Measurements from ENCODE around the gene TWIST2.

TWIST2 gene

GRCh38 chr2:238941262-238941792, 93.4 kb downstream of the TWIST2 start:
- no peak for DNase-seq (ENCODE audit: low spot score)

GRCh38 chr2:238942080-238942725, 94.3 kb downstream of the TWIST2 start:
- DNase-seq (ENCODE audit: low spot score), result no peak

GRCh38 chr2:238942726-238943300, 94.9 kb downstream of the TWIST2 start:
- no peak for DNase-seq (ENCODE audit: low spot score)

GRCh38 chr2:238943338-238944067, 95.6 kb downstream of the TWIST2 start:
- DNase-seq (ENCODE audit: low spot score), result no peak

- peak; percentile 70 for DNase-seq (ENCODE audit: low spot score)
Measured at GRCh38 chr2:238945433-238946150, 97.7 kb downstream of the TWIST2 start.

- no peak for DNase-seq (ENCODE audit: low spot score)
Measured at GRCh38 chr2:238946318-238947242, 98.7 kb downstream of the TWIST2 start.

- DNase-seq (ENCODE audit: low spot score), result no peak
Measured at GRCh38 chr2:238947243-238947760, 99.4 kb downstream of the TWIST2 start.

- peak; percentile 88 for DNase-seq (ENCODE audit: low spot score)
Measured at GRCh38 chr2:238947920-238948710, 100.2 kb downstream of the TWIST2 start.

- peak; percentile 45 for DNase-seq (ENCODE audit: low spot score)
Measured at GRCh38 chr2:238948765-238949641, 101.1 kb downstream of the TWIST2 start.

- DNase-seq (ENCODE audit: low spot score), result no peak
Measured at GRCh38 chr2:238949710-238950345, 101.9 kb downstream of the TWIST2 start.

- DNase-seq (ENCODE audit: low spot score), result no peak
Measured at GRCh38 chr2:238950551-238950950, 102.7 kb downstream of the TWIST2 start.

GRCh38 chr2:238952261-238952919, 104.5 kb downstream of the TWIST2 start:
- peak; percentile 49 for DNase-seq (ENCODE audit: low spot score)

- DNase-seq (ENCODE audit: low spot score), result no peak
Measured at GRCh38 chr2:238954841-238955591, 107.1 kb downstream of the TWIST2 start.

GRCh38 chr2:238955648-238956531, 108.0 kb downstream of the TWIST2 start:
- DNase-seq (ENCODE audit: low spot score), result peak; percentile 47

GRCh38 chr2:238956676-238957075, 108.8 kb downstream of the TWIST2 start:
- DNase-seq (ENCODE audit: low spot score), result no peak

All from AG08396 (cell line).